ENCODE measurements around the gene ZNF888. TPM values are rescaled to one million over a fixed set of nuclear protein-coding genes. Genes with fewer than 3 reads are reported as not detected.
"Not testable (repeated sequence)": the region's sequence is repeated elsewhere in the genome, so short reads cannot be mapped to it uniquely, and the experiment has no call there.

Gene ZNF888
- total and polyA plus RNA-seq, 2 experiments from 2014 or later, result 2.3 to 8.3 TPM

GRCh38 chr19:52945652-52946321, 22.6 kb upstream of the ZNF888 start (continued):
- TF ChIP-seq ZNF462 (CRISPR knock-in tag; IDR thresholded peaks at IDR 0.05), result no peak
- TF ChIP-seq NANOG (IDR thresholded peaks at IDR 0.05; ENCODE audit: borderline replicate concordance), result no peak
- no peak for TF ChIP-seq ZNF114 (CRISPR knock-in tag; IDR thresholded peaks at IDR 0.05)
- TF ChIP-seq STAT1 (IDR thresholded peaks at IDR 0.05; ENCODE audit: unreplicated experiment), result no peak
- no peak for TF ChIP-seq CTCF (conservative IDR thresholded peaks at IDR 0.05; ENCODE audit: low read depth in 2 of 2)
- no peak for TF ChIP-seq ETS1 (IDR thresholded peaks at IDR 0.05)
- no peak for TF ChIP-seq EZH2 (IDR thresholded peaks at IDR 0.05; ENCODE audit: low read depth, unreplicated experiment)
- no peak for TF ChIP-seq CREB1 (CRISPR knock-in tag; IDR thresholded peaks at IDR 0.05; ENCODE audit: low read depth)
- TF ChIP-seq POLR2AphosphoS5 (IDR thresholded peaks at IDR 0.05; ENCODE audit: low read depth), result no peak
- TF ChIP-seq ZNF331 (CRISPR knock-in tag; IDR thresholded peaks at IDR 0.05; ENCODE audit: low read depth), result no peak

- H3K4me3 ChIP-seq, result peak overlapping the region; percentile 49; the same call in 1 of the 2 replicates
- peaks cover 15% of the 10 kb centered on the region for H3K79me2 ChIP-seq (replicated peaks; ENCODE audit: insufficient read depth)
- H4K20me1 ChIP-seq (replicated peaks; ENCODE audit: insufficient read depth); ATAC-seq; H3K9me2 ChIP-seq (ENCODE audit: insufficient read depth); DNase-seq (ENCODE audit: low spot score); H2AFZ ChIP-seq; H3K27me3 ChIP-seq (ENCODE audit: insufficient read depth): not testable (repeated sequence)
- H3K36me3 ChIP-seq (ENCODE audit: insufficient read depth), result peaks cover 14% of the 10 kb centered on the region
- Mint-ChIP-seq H3K36me3 (ENCODE audit: low read depth) (peaks cover 33% of the 10 kb centered on the region), H3K4me1 (peaks cover 34% of the 10 kb centered on the region), H3K9me3 (peaks cover 34% of the 10 kb centered on the region), H3K27me3 (ENCODE audit: insufficient read depth, low read depth, poor library complexity) (peaks cover 11% of the 10 kb centered on the region), H3K4me3 (peak overlapping the region; percentile 69; the same call in 2 of the 3 replicates), H3K27ac (peak overlapping the region; percentile 42)
- peaks cover 33% of the 10 kb centered on the region for H3K4me1 ChIP-seq (ENCODE audit: insufficient read depth)
- peak overlapping the region; percentile 99 for H3K27ac ChIP-seq (ENCODE audit: low read depth)
- H3K4me2 ChIP-seq, result peak overlapping the region; percentile 56
- peaks cover 13% of the 10 kb centered on the region for H3F3A ChIP-seq (replicated peaks; ENCODE audit: low read depth)
These were observed 21.7 kb upstream of the ZNF888 start for GRCh38 chr19:52944703-52945493.

Measured in GM23338 (cell line).